Thyroid gland (tissue), 4 donors: ENCODE results near the gene EDNRB.

ENCODE experiments used
- POLR2A ChIP-seq, 2 donors: fragments of 450-650 bp; IDR thresholded peaks; one replicate each; pipeline ENCODE4 v1.6.1; 2017; ENCODE audit warnings: antibody characterized with exemption in 2 of 2, mild to moderate bottlenecking in 2 of 2, moderate library complexity in 1 of 2
- TF ChIP-seq, protein P1 (sequence below), 6 experiments: fragments of 200-600 bp in 3 of 6; fragments of 450-650 bp in 3 of 6; sonication (generic) in 3 of 6; IDR thresholded peaks; one replicate each; pipeline ENCODE4 v1.5.1; 2016 to 2019; ENCODE audit warnings: antibody characterized with exemption in 6 of 6, mild to moderate bottlenecking in 2 of 6, inconsistent platforms in 1 of 6, moderate library complexity in 1 of 6

DNA sequence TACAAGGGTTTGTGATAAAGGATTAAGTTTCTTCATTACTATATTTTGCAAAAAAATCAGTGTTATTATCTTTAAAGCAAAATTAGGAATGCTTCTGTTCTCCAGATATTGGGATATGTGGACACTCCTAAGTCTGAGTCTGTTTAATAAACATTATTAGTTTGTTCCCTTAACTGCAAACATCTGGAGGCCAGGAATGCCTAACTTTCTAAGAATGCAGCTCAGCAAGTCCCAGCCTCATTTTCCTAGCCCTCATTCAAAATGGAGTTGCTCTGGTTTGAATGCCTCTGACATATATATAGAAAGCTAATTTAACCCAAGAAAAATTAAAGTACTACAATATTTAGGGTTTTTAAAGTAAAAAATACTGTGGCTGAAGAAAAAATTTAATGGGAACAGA lies 33.6 kb upstream of the EDNRB start:
- TF ChIP-seq, protein P1, sequence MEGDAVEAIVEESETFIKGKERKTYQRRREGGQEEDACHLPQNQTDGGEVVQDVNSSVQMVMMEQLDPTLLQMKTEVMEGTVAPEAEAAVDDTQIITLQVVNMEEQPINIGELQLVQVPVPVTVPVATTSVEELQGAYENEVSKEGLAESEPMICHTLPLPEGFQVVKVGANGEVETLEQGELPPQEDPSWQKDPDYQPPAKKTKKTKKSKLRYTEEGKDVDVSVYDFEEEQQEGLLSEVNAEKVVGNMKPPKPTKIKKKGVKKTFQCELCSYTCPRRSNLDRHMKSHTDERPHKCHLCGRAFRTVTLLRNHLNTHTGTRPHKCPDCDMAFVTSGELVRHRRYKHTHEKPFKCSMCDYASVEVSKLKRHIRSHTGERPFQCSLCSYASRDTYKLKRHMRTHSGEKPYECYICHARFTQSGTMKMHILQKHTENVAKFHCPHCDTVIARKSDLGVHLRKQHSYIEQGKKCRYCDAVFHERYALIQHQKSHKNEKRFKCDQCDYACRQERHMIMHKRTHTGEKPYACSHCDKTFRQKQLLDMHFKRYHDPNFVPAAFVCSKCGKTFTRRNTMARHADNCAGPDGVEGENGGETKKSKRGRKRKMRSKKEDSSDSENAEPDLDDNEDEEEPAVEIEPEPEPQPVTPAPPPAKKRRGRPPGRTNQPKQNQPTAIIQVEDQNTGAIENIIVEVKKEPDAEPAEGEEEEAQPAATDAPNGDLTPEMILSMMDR (IDR thresholded peaks at IDR 0.05): no peak
- TF ChIP-seq POLR2A (IDR thresholded peaks at IDR 0.05): no peak
